Sciatic nerve (tissue), 2 donors: ENCODE results near the gene LSAMP. TPM values are rescaled to one million over a fixed set of nuclear protein-coding genes. Genes with fewer than 3 reads are reported as not detected.
"Not testable (repeated sequence)": the region's sequence is repeated elsewhere in the genome, so short reads cannot be mapped to it uniquely, and the experiment has no call there.

Experiments used
- ATAC-seq: fragments of 200-7000 bp; cut with Tn5 transposase; one replicate; pipeline ENCODE4 v1.9.1; 2020; ENCODE audit warnings: mild to moderate bottlenecking, moderate library complexity
- DNase-seq: peaks from one replicate; pipeline ENCODE4 v3.0.0-alpha.2; 2020; ENCODE audit warnings: low spot score
- intact Hi-C: fragments of 100-400 bp; cut with DNase I; formaldehyde crosslinking; loops from one replicate; pipeline ENCODE4 v1.14.2; 2022
- total RNA-seq: library from RNA; stranded (reverse); fragmentation: NEBNext Ultra II Directional; extraction: Animal tissue kit (Norgen Biotek cat#: 25700); gene quantifications from one replicate; pipeline ENCODE4 v1.2.1, GENCODE V29; 2021
- donor health status: DM: no; HTN: no; CAD: no.
- donor health status: DM: no; HTN: no; CAD: no.

LSAMP gene
- total RNA-seq, 1 donor from 2014 or later = 5.3 TPM

DNA sequence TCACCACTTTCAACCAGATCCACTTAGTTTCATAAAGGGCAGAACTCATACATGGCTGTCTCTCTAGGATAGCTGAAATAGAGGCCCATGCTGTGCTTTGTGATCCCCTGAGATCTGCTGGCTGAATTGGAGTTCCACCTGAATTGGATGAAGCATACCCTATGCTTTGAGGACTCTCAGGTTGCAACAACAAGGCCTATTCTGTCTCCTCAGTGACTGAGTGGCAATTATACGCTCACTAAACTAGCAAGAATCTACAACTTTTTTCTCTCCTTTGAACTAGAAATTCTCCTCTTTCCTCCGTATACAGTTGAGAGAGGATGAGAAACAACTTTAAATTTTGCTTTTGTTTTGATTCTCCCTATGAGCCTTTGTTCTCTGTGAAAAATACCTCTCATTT lies 348.7 kb downstream of the LSAMP start:
- intact Hi-C loops = no loop called here
- no peak for DNase-seq
- no peak for ATAC-seq

DNA sequence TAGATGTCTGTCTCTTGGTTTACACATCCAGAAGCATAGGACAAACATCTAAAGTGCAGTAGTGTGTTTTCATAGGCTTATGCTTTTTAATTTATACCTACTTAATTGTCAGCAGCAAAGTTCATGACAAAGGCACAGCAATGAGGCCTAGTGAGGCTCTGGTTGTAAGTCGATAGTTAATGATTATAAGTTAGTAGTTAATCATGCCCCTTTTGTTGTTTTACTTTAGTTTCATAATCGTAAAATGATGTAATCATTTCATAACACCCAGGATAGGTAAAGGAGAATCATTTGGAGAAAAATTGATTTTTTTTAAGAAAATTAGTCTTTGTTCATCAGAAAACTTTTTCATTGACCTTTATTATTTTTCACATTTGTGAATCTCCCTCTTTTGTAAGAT lies 351.9 kb downstream of the LSAMP start:
- DNase-seq = no peak
- intact Hi-C loops = no loop called here
- no peak for ATAC-seq

DNA sequence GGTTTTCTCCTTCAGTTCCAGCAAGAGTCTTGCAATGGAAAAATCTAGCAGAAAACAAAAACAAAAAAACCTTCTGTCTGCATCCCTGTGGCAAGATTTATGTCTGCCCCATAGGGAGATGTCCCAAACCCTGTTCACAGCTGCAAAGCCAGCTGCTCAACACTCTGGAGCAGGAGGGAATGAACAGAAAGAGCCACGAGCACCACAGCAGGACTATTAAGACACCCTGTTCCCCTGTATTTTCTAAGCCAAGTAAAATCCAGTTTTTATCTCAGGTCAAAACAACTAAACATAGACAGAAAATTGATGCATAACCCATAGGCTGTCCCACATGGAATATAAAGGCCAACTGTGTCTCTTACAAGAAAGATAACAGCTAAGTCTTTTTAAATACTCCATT lies 357.9 kb downstream of the LSAMP start:
- DNase-seq (no peak), ATAC-seq (peak; percentile 84)
- intact Hi-C loops = no loop called here

DNA sequence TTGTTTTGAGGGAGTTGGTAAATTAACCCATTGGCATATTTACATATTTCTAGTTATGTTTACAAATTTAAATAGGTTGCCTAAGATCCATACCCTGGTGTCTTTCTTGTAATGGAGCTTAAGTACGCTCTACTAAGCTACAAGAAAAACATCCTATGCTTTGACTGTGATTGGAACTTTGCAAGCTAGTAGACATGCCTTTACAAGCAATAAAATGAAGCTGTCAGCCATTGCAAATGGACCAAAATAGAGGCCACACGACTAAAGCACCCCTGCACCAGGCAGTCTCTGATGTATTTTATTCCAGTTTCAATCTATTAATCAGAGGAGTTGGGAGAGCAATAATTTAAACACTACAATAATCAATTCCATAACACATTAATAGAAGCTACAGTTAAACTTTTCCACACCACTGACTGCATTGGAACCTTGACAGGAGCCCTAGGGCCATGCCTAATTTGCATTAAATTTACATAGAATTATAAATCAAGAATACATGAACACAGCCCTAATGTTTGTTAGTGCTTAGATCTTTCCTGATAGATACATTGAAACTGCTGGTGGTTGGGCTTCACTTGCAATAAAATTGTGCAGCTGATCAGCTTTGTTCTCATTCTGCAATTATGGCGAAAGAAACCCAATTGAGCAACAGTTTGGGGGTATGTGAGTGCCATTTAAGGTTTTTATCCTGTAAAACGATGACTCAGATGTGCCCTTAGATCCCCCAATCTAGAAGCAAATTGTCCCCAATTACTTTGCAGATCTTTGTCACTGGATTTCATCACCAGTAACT lies 360.1 kb downstream of the LSAMP start:
- intact Hi-C loops = no loop called here
- no peak for DNase-seq
- no peak for ATAC-seq

DNA sequence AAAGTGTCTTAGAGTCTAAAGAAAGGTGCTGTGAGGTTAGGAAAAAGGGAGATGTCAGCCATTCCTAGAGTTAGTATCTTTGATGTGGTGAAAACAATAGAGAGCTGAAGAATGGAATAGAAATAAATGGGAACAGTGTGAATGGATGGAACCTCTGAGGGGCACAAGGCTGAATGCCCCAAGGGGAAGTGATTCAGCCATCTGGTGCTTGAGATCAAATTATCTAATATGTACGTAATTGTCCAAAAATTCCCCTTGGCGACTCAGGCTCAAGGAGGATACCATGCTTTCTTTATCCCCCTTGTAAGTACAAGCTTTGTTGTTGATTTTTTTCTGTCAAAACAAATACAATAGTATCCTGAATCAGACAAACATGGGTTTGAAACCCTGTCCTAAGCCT lies 361.6 kb downstream of the LSAMP start:
- ATAC-seq (no peak), DNase-seq (no peak)
- intact Hi-C loops = no loop called here

DNA sequence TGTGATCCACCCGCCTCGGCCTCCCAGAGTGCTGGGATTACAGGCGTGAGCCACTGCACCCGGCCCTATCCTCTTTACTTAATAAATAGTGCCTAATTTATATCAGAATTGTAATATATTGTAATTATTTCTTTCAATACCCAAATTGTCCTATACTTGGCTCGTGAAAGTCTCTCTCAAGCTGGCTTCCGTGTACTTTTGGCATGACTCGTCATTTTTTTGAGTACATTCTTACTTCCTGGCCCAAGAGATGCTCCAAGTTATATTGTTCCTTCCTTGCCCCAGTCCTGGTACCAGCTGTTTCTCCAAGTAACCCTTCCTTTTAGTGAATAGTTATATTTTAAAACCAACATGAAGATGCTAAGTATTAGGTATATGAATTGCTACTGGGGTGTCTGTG lies 366.7 kb downstream of the LSAMP start:
- intact Hi-C loops = no loop called here
- ATAC-seq = no peak
- no peak for DNase-seq

DNA sequence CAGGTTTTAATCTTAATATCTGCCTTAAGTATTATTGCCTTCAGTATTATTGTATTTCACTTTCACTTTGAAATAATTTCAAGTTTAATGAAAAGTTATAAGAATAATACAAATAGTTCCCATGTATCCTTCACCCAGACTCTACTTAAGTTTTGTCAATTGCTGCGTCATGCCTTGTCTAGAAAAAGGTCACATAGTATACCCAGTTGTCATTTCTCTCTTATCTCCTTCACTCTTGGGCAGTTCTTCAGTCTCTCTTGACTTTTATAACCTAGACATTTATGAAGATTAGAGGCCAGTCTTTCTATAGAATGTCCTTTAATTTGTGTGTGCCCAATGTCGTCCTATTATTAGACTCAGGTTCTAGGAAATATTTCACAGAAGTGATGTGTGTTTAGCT lies 367.7 kb downstream of the LSAMP start:
- DNase-seq (no peak), ATAC-seq (no peak)
- intact Hi-C loops = no loop called here

DNA sequence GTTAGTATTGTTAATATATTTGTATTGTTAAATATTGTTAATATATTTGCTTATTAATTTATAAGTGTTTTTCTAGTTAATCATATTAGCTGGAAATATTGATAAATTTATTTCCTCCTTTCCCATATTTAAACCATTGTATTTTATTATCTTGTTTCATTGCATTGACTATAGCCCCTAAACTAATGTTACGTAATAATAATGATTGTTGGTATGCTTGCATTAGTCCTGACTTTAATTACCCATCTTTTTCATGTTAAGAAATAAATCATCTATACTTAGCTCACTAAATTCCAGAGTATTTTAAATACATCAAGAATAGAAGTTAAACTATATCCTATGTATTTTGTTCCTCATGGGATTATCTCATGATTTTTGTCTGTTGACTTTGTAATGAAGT lies 368.2 kb downstream of the LSAMP start:
- ATAC-seq (no peak), DNase-seq (no peak)
- intact Hi-C loops = no loop called here

DNA sequence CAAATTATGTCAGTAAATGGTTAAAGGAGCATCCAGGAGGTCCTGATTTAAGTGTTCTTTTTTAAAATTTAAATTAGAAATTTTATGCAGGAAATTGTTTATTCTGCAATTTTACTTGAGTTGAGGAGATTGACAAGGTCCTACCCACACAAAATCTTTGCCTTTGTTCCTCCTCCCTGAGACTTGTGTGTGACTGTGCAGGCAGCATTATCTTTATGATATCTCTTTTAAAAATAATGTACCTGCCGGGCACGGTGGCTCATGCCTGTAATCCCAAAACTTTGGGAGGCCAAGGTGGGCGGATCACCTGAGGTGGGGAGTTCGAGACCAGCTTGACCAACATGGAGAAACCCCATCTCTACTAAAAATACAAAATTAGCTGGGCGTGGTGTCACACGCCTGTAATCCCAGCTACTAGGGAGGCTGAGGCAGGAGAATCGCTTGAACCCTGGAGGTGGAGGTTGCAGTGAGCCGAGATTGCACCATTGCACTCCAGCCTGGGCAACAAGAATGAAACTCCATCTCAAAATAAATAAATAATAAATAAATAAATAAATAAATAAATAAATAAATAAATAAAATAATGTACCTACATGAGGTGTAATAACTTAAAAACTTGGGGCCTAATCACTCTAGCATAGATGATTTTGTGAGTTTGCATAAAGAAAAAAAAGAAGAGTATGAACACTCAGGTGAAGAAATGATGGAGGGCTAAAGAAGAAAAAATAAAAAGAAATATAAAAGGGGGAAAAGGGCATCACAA lies 374.6 kb downstream of the LSAMP start:
- DNase-seq, ATAC-seq, intact Hi-C loops: not testable (repeated sequence)

DNA sequence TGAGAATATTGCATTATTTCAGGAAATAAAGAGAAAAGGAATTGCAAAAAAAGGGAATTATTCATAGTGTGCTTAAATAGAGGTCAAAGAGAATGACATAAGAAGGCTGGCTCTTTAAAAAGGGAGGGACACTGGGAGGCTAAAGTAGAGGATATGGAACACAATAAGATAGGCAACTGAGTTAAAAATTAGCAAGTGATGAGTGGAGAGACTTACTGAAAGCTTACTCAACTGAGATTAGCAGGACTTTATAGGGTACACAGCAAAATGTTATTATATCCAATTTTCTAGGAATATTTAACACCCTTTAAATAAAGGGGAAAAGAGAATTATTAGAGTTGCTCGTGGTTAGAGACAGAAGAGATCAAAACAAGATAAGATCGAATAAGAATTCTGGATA lies 375.2 kb downstream of the LSAMP start:
- ATAC-seq (no peak), DNase-seq (no peak)
- intact Hi-C loops = no loop called here

DNA sequence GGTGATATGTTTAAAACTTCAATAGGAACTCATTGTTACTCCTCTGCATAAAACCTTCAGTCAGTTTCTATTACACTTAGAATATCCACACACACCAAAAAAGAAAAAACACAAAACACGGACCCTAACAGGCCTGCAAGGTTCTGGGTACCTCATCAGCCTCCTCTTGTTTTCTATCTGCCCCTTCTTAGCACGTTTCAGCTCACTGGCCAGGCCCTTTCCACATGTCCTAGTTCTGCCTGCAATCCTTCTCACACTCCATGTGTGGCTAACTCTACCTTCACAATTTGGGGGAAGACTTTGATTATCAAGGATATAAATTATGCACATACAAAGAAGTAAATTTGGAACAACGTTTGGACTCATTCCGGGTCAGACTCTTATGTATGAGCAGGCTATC lies 376.3 kb downstream of the LSAMP start:
- intact Hi-C loops = no loop called here
- no peak for ATAC-seq
- no peak for DNase-seq

DNA sequence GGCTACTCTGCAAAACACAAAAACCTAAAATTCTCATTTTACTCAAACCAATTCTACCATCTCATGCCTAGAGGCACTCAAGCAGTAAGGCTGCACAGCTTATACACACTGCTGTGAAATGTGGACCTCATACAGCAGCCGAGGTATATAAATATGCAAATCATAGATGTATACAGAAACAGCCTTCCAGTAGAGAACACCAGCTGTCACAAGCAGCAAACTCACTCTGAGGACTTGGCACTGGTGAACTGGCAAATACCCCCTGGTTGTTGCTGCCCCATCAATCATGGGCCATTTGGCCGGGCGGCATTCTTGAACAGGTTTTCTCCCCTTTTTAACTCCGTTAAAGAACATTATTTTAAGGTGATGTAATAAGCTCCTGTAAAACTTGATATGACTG lies 378.0 kb downstream of the LSAMP start:
- ATAC-seq = no peak
- intact Hi-C loops = no loop called here
- no peak for DNase-seq

DNA sequence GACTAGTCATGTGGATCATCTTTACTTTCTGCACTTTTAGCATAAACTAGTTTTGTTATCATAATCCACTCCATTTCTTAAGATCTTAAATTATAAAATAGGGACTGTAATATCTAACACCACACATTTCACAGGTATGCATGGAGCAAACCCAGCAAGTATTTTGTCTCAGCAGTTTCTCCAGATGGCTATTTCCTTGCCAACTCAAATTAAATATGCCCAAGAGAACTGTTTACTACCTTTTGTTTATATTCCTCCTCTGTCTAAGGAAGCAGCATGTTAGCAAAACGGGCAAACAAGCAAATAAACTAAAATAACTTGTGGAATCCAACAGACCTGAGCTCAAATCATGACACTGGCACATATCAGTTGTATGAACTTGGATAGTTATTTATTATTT lies 379.8 kb downstream of the LSAMP start:
- no peak for ATAC-seq
- intact Hi-C loops = no loop called here
- DNase-seq = no peak

DNA sequence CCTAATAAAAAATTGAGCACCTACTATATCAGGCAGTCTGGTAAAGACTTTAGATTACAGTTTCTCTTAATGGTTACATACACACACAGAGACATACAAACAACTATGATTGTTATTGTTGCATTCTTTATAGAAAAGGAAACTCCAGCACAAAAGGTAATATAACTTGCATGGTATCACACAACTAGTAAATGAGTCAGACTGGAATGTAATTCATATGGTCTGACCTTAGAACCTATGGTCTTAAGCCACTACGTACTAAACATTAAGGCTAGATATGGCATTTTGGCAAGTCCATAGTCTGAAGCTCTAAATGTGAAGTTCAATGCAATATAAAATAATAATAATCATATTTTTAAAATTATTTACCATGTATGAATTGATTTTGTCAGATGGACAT lies 380.6 kb downstream of the LSAMP start:
- ATAC-seq = no peak

DNA sequence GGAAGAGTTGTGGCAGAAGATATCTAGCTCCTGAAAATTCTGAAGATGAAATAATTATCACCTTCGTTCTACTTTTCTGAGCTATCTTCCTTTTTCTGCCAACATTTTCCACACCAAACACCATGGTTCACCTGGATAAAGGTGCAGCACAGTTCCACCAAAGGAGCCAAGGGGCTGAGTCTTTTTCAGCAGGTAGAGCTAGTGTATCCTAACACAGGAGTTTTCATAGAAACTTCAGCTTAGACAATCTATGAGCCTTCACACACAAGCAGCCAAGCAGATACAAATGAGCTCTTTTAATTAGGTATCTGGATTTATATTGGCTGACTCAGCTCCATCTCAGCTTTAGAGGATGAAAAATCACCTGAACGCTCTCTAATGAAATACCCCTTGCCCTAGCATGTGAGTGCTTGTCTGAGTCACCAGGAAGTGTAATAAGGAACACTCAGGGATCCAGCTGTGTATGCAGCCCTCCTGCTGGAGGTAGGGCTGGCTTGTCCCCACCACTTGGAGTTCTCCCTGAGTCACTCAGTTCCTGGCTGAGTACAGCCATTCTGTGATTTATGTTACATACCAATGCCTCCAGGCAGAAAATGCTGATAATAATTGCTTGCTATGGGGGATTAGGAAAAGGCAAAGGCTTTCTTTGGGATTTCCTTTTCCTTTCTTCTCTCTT lies 385.7 kb downstream of the LSAMP start:
- ATAC-seq = no peak
- DNase-seq = no peak
- intact Hi-C loops = no loop called here

More for the DNA sequence above, 380.6 kb downstream of the LSAMP start:
- intact Hi-C loops = no loop called here
- DNase-seq = no peak

DNA sequence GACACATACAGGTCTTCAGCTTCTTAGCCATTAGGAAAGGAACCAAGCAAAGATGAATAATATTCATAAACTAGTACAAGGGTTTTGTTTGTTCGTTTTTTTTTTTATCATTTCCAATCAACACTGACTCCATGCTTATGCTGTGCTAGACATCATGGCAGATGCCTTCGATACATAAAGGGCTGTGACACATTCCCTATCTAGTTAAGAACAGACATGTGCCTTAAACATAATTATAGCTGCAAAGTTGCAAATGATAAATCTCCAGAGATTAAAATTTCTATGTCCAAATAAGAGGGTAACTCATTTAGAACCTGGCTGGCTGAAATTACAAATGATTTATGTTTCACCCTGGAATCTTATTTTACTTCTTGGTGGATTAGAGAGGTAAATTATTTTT lies 386.4 kb downstream of the LSAMP start:
- intact Hi-C loops = no loop called here
- ATAC-seq = no peak
- no peak for DNase-seq

DNA sequence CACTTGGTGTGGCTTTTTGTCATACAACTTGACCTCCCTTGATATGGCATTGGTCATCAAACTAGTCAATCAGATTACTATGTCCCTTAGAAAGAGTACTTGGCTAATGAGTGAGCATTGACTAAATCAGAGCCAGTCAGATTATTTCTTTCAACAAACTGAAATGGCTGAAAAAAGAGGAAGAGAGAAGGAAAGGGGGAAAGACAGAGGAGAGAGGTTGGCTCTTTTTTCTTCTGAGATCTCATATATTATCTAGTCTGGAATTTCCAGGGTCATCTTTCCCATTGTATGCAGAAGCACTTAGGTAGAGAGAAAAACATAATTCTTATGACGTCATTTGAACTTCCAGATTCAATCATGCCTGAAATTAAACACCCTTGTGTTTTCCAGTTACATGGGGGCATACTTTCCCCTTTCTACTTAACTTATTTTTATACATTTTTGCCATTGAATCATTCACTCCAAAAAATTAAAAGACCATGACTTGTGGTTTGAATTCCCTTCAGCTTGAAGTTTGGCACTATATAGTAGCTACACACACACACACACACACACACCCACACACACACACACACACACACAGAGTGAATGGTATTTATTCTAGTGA lies 387.8 kb downstream of the LSAMP start:
- intact Hi-C loops = no loop called here
- DNase-seq (no peak), ATAC-seq (no peak)

DNA sequence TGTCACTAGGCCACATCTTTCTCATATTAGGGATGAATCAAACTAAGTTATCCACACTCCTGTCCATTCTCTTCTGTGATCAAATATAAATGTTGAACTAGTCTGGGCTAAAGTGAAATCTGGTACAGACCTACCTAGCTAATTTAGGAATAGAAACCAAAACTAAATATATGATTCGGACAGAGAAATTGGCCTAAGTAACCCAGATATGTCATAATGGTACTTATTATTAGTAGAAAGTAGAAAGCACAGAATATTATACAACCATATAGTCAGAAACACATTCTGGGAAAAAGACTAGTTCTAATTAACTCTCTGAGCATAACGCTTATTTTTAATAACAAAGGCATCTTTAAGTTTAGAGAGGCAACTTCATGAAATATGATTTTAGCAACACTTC lies 389.0 kb downstream of the LSAMP start:
- no peak for ATAC-seq
- DNase-seq = no peak
- intact Hi-C loops = no loop called here

DNA sequence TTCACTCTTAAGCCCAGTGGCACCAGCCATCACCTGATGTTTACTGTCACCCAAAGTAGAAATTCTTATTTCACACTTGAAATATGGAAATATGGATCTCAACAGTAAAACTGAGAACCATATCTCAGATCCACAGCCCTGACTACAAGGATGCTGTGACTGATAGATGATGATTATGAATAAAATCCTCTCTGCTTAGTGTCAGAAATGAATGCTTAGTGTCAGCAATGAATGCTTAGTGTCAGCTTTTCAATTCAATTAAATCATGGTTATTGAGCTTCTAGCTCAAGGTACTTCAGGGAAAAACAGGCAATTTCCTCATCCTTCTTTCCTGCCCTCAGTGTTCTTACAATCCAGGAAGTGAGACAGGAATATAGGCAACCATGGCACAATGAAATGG lies 392.3 kb downstream of the LSAMP start:
- DNase-seq = no peak
- intact Hi-C loops = no loop called here
- ATAC-seq = no peak

DNA sequence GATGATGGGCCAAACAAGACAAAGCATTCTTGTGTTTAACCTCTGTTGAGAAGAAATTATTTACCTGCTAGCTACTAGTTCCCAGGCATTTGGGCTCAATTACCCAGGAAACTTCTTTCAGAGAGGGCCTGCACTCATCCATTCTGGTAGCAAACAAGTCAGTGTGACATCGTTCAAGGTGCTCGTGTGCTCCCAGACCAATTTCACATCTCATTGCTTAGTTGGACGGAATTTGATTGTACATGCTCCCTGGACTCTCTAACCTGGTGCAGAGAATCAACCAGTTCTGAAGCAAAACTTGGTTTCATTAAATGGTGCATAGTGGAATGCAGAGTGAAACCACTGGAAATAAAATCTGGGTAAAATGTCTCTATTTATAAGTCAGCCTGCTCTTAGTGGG lies 392.7 kb downstream of the LSAMP start:
- DNase-seq (no peak), ATAC-seq (no peak)
- intact Hi-C loops = no loop called here
